A549 treated with AZD9567 at 1 μM for 4 hours (cell line): ENCODE data around the gene POTEB2. TPM values are rescaled to one million over a fixed set of nuclear protein-coding genes. Genes with fewer than 3 reads are reported as not detected.

Source experiments
- total RNA-seq: library from RNA; stranded (reverse); fragments of 200-300 nt; extraction: Qiagen RNA extraction; gene quantifications from 5 replicates; pipeline ENCODE4 v1.2.3, GENCODE V29; 2022; ENCODE audit not compliant: insufficient read depth

Gene POTEB2
- not detected in 5 replicates for total RNA-seq

DNA sequence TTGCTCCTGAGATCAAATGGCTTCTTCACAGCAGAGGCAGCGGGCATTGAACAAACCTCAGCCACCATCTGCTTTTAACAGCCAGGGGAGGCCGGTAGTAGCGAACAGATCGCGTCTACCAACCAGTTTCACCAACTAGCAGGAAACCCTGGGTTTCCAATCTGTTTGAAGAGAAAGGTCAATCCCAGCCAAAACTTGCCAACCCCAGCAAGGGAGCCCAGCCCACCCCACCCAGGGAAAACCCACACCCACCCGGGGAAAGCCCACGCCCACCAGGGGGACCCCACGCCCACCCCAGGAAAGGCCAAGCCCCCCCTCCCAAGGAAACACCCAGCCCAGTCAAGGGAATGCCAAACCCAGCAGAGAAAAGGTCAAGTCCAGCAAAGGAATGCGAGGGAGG lies at the start of gene POTEB2:
TSS of gene POTEB2 (minus strand) at position 101 of the 400 bp plus-strand sequence. CDS start at position 68, 33 bp downstream.

